T-helper 2 cell (primary cell): ENCODE data around the gene NRSN2.
A peak's percentile ranks its signal among the peaks of the same experiment; 100 is the strongest.
"Not testable (repeated sequence)": the region's sequence is repeated elsewhere in the genome, so short reads cannot be mapped to it uniquely, and the experiment has no call there.

Experiments
- DNase-seq, 5 experiments: peaks; one replicate each; pipeline versions ENCODE4 v3.0.0 to v3.0.0-alpha.2; 2012 to 2022

The NRSN2 gene

GRCh38 chr20:354298-354977 is 7.5 kb downstream of the NRSN2 start:
- DNase-seq: peak; percentile 42 to 83 (median 69)

DNA sequence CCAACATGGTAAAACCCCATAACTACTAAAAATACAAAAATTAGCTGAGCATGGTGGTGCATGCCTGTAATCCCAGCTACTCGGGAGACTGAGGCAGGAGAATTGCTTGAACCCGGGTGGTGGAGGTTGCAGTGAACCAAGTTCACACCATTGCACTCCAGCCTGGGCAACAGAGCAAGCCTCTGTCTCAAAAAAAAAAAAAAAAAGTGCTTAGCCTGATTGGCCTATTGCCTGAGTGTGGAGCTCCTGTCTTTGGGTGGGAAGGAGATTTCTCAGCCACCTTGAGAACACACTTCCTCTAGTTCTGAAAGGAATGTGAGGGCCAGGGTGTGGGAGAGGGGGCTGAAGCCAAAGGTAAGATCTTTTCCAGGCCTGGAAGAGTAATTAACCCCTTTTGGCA is 9.2 kb downstream of the NRSN2 start:
- DNase-seq: not testable (repeated sequence)

- DNase-seq: no peak
These were observed 9.8 kb downstream of the NRSN2 start for GRCh38 chr20:356745-357144.

DNA sequence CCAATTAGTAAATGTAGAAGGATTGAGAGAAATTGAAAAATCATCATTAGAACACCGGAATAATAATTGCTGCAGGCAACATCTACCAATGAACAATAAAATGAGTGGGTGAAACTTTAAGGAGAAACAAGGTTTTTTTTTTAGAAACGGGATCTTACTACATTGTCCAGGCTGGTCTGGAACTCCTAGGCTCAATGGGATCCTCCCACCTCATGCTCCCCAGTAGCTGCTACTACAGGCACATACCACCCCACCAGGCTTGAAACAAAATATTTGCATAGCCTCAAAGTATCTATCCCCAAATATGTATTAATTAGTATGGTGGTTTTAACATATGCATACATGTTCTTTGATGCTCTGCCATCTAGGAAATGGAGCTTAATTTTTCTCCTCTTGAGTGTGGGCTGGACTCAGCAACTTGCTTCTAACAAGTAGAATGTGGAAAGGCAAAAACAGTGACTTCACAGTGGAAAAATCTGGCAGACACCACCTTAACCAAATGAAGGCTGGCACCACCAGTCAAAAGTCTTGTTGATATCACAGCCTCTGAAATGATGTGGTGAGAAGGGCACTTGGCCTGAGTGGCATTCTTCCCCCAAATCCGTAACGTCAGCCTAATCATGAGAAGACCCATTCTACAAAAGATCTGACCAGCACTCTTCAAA is 12.1 kb downstream of the NRSN2 start:
- DNase-seq: no peak

DNA sequence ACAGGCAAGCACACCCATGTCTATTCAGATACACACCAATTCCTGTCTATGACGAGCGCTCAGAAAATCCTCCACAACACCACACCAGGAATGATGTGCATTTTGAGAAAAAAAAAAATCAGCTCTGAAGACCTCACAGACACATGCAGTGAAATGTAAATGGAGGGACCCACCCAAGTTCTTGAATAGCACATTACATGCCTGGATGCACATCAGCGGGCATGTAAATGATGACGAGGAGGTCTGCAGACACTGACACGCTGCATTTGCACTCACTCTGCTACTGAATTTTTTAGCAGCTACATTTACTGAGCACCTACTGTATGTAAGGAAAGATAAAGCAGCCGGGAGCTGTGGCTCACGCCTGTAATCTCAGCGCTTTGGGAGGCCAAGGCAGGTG is 14.7 kb downstream of the NRSN2 start:
- DNase-seq: no peak

- peak in 1 of 5 experiments; percentile 42 for DNase-seq
These were observed 15.7 kb downstream of the NRSN2 start for GRCh38 chr20:362271-363254.

DNA sequence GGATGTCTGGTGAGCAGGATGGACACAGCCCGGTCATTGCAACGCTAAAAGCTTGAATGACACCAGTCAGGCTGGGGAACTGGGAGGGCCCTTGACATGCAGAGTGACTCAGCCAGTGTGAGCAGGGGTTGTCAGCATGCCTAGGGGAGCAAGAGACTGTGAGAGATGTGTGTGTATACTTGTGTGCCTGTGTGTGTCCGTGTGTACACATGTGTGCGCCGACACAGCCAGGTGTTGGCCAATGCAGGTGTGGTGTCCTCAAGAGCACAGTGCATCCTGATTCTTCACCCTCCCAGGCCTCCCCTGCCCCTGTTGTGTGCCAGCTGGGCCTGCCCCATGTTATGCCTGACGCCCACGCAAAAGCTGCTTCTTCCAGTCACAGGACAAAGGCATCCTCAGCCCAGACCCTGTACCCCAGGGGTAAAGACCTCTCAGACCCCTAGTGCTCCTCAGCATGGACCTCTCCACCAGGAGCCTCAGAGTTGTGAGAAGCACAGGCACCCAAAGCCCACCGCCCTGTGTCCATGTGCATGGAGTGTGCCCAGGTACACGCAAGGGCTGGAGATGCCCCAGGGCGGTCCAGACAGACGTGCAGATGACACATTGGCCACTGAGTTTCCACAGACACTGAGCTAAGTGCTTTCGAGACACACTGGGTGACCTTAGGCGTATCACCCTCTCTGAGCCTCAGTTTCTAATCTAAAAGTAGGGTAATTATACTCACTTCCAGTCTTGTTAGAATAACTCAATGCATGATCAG is 16.6 kb downstream of the NRSN2 start:
- no peak for DNase-seq

DNA sequence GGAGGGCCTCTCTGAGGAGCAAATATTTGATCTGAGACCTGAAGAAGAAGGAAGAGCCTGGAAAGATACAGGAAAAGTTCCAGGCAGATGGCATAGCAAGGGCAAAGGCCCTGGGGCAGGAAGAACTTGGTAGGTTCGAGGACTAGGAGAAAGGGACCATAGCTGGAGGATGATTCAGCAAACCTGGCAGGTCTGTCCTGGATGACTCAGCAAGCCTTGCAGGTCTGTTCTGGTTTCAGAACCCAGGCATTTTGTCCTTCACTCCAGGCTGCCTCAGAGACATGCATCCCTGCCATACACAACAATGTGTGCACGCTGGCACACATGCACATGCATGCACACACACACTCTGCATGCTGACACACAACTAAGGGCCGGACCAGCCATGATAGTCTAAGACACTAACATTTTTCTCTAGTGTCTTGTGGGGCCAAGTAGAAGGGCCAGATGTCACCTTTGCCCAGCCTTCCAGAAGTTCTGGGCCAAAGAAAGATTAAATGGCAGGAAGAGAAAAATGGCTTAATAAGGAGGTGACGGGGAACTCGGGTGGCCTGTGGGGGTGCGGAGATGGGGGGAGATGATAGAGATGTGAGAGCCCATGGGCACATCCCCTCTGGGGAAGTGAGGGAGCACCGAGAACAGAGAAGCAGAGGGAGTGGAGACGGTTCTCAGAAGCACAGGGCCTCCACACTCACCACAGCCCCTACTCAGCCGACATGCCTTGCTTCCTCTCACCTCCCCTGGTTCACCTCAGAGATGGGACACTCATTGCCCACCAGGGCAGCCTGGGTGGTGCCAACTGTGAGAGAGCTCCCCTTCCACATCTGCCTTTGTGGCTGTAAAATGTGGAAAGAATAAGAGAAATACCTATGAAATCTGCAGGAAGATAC is 18.2 kb downstream of the NRSN2 start:
- peak in 1 of 5 experiments; percentile 39 for DNase-seq

DNA sequence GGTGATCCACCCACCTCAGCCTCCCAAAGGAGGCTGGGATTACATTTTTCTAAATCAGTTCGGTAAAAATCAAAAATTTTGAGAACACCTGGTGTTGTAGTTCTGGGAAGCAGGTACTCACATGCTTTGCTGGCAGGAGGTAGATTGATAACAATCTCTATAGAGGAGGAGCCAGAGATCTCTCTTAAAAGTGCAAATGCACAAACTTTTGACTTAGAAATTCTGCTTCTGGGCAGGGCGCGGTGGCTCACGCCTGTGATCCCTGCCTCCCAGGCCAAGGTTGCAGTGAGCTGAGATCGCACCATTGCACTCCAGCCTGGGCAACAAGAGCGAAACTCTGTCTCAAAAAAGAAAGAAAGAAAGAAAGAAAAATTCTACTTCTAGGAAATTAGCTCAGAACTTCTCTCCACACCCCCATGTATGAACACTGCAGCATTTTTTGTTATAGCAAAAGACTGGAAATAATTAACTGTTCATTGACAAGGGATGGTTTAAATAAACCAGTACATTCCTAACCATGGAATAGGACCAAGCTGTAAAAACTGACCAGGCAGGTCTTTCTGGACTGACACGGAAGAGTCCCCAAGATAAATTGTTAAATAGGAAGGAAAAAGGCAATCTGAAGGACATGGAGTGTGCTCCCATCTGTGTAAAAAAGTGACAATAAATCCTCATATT is 19.3 kb downstream of the NRSN2 start:
- peak in 1 of 5 experiments; percentile 43 for DNase-seq

DNA sequence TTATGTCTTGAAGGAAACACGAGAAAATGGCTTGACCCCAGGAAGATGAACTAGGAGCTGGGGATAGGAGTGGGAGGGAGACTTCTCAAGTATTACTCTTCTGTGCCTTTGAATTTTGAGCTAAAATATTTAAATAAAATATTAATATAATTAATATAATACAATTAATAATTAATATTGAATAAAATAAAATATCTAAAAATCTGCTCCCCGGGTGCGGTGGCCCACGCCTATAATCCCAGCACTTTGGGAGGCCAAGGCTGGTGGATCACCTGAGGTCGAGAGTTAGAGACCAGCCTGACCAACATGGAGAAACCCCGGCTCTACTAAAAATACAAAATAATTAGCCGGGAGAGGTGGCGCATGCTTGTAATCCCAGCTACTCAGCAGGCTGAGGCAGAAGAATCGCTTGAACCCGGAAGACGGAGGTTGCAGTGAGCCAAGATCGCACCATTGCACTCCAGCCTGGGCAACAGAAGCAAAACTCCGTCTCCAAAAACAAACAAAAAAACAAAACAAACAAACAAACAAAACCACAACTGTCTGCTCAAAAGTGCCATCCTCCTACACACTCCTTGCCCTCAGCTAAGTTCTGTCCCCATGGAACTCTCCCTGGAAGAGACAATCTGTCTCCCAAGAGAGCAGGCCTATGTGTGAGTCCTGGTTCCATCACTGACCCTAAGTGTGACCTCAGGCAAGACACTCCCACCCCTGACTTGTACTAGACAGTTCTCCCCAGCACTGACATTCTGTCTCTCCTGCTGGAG is 20.0 kb downstream of the NRSN2 start:
- no peak for DNase-seq

GRCh38 chr20:367486-367887 is 20.6 kb downstream of the NRSN2 start:
- no peak for DNase-seq

- DNase-seq: no peak
These were observed 22.0 kb downstream of the NRSN2 start for GRCh38 chr20:368915-369314.

GRCh38 chr20:370151-370600 is 23.3 kb downstream of the NRSN2 start:
- DNase-seq: no peak

DNA sequence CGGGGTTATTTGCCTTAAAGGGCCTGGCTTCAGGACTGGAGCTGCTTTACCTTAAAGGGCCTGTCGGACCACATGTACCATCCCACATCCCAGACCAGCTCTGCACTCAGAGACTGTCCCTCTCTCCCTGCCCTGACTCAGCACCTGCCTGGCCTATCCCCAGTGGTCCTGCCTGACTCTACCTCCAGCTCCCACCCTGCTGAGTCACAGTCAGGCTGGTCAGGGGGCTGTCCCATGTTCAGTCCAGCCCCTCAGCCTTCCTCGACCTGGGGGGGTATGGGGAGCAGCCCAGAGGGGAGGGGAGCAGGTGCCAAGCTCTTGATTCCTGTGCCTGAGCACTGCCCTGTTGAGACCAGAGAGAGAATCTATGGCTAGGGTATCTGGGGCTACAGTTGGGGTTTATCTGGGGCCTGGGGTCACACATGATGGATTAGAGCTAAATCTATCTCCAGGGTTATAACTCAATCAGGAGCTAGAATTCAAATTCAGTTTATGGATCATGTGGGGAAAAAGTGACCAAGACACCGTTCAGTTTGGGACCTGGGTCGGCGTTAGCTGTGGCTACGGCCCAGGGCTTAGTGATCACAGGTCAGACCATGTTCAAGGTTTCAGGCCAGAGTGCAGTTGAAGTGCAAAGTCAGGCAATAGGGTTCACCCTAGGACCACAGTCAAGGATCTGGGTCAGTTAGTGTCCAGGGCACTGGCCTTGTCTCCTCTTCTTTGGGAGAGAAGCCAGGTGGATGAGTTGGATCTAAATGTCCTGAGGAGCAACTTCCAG is 24.3 kb downstream of the NRSN2 start:
- no peak for DNase-seq

DNA sequence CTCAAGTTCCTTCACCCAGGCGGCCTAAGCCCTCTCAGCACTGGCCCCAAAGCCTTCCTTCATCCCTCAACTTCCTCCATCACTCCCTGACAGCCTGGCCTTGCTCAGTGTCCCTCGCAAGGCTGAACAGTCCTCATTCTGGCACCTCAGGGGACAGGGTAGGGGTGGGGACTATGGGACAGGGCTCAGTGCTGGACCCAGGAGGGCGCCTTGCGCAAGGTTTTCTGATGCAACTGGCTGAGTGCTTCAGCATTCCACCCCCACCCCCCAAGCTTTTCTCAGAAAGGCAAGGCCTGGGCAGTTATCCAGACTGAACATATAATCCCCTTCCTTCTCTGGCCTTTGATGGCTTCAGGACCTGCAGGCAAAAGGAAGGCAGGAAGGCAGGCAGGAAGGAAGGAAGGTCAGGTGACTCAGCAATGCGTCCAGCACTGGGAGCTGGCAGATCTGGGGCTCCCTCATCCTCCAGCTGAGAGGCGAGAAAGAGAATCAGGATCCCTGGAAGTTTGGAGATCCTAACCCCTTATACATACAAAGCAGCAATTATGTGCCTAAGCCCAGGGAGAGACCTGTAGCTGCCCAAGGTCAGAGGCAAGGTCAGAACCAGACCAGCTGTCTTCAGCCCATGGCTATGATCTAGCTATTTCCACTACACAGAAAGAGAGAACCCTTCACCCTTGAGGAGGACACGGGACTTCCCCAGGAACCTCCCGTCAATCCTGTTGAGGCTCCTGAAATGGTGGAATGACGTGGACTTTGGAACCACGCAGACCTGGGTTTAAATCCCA is 25.0 kb downstream of the NRSN2 start:
- no peak for DNase-seq

- not testable (repeated sequence) for DNase-seq
These were observed 25.7 kb downstream of the NRSN2 start for GRCh38 chr20:372543-373082.

DNA sequence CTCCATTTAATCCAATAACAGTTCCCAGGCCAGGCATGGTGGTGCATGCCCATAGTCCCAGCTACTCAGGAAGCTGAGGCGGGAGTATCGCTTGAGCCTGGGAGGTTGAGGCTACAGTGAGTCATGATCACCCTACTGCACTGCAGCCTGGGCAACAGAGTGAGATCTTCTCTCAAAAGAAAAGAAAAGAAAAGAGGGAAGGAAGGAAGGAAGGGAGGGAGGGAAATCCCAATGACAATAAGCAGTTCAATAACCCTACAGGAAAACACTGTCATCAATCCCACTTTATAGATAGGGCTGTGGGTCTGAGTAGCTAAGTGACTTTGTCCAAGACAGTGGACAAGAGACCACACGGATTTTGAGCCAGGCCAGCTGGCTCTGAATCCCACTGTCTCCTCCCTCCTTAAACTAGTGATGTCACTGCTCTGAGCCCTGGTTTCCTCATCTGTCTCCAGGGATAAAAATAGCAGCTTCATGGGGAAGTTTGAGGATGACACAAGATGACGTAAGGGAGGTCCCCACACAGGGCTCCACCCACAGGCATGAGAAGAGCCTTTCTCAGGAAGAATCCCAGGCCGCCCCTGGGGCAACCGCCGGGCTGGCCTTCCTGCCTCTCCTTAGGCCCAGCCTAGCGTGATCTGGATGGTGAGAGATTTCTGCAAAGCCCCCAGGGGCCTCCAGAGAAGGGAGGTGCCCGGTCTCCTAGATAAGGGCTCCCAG is 26.4 kb downstream of the NRSN2 start:
- DNase-seq: no peak
